Spleen (tissue), 7 donors: ENCODE data around the gene PPP3CA.

ENCODE experiments used
- POLR2A ChIP-seq, 3 donors: fragments of 450-650 bp; IDR thresholded peaks; one replicate each; pipeline ENCODE4 v1.5.1; 2017; ENCODE audit warnings: antibody characterized with exemption in 3 of 3, mild to moderate bottlenecking in 1 of 3
- POLR2AphosphoS5 ChIP-seq, 3 donors: sonication (generic); formaldehyde crosslinking; IDR thresholded peaks; one replicate each; pipeline ENCODE4 v1.5.1; 2017; ENCODE audit warnings: antibody characterized with exemption in 3 of 3
- TF ChIP-seq, protein P1 (sequence below), 11 experiments: fragments of 200-600 bp in 7 of 11; fragments of 450-650 bp in 4 of 11; sonication (generic) in 4 of 11; IDR thresholded peaks in 8 of 11; conservative IDR thresholded peaks in 3 of 11; 1 replicate in 7 of 11; 2 replicates in 4 of 11; pipeline versions ENCODE4 v1.4.0 to v1.8.0; 2016 to 2021; ENCODE audit warnings: antibody characterized with exemption in 11 of 11, inconsistent platforms in 4 of 11, mild to moderate bottlenecking in 1 of 11
- donor health status: DM: no; HTN: no; CAD: no; lungs with moderate emphysema.
- donor health status: DM: no; HTN: no; CAD: no.
- donor health status: DM: no; HTN: no; CAD: no.

DNA sequence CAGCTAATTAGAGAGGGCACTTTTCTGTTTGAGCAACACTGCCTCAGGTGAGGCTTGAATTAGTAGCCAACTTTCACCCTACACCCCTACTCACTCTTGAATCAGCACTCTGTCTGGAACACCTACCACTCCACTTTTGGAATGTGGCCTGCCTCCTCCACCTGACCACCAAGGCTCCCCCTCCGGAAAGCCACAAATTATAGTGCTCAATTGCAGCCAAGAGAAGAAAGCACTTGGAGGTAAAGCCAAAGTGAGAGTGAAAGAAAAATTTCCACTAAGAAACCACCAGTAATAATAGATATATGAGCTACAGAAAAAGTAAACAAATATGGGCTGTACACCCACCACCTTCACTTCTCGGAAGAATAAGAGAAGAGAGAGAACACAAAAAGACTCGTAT, 41.1 kb downstream of the PPP3CA start:
- TF ChIP-seq, protein P1, sequence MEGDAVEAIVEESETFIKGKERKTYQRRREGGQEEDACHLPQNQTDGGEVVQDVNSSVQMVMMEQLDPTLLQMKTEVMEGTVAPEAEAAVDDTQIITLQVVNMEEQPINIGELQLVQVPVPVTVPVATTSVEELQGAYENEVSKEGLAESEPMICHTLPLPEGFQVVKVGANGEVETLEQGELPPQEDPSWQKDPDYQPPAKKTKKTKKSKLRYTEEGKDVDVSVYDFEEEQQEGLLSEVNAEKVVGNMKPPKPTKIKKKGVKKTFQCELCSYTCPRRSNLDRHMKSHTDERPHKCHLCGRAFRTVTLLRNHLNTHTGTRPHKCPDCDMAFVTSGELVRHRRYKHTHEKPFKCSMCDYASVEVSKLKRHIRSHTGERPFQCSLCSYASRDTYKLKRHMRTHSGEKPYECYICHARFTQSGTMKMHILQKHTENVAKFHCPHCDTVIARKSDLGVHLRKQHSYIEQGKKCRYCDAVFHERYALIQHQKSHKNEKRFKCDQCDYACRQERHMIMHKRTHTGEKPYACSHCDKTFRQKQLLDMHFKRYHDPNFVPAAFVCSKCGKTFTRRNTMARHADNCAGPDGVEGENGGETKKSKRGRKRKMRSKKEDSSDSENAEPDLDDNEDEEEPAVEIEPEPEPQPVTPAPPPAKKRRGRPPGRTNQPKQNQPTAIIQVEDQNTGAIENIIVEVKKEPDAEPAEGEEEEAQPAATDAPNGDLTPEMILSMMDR (IDR thresholded peaks at IDR 0.05 in 8 of 11, conservative IDR thresholded peaks at IDR 0.05 in 3 of 11), result no peak
- TF ChIP-seq POLR2A (IDR thresholded peaks at IDR 0.05) (no peak), POLR2AphosphoS5 (IDR thresholded peaks at IDR 0.05) (no peak)
